Kidney capillary endothelial cell (primary cell): ENCODE results near the gene HIGD1C.

Source experiments
- DNase-seq: peaks from one replicate; pipeline ENCODE4 v3.0.0-alpha.2; 2018; ENCODE audit warnings: low spot score

The HIGD1C gene

DNA sequence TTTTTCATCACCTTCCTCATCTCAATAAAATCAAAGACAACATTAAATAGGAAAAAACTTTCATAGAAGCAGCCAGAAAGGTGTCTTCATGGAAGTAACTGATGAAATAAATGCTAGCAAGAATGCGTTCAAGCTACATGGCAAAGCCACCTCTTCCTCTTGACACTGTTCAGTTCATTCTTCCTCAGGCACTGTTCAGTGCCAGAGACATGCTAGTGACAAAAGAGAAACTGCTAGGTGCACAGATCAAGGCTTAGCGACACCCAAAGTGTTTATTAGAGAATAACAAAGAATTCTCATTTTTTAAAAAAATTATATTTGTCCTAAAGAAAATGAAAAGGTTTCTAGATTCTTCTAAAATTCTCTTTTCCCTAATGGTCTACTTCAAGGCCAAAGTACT, 66.6 kb downstream of the HIGD1C start:
- no peak for DNase-seq

DNA sequence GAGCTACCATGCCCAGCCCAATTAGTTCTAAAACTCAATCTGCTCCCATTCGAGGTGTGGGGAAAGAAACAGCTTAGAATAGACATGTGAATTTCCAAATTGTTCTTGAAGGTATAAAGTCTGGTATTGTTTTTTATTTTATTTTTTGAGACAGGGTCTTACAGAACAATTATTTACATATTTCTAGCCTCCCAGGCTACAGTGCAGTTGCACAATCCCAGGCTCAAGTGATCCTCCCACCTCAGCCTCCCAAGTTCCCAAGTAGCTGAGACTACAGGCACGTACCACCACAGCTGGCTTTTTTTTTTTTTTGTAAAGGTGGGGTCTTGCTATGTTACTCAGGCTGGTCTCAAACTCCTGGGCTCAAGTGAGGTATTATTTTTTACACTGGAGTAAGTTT, 67.6 kb downstream of the HIGD1C start:
- no peak for DNase-seq
